H1 (cell line): ENCODE data around the gene NOC4L. TPM values are rescaled to one million over a fixed set of nuclear protein-coding genes. Genes with fewer than 3 reads are reported as not detected.

ENCODE experiments used
- CTCF ChIA-PET: fragments of 300-600 bp; sonication (Branson Sonifier 250); formaldehyde crosslinking; loops from one replicate; lab custom pipeline; 2021; ENCODE audit not compliant: partially characterized antibody; lab: Charles Lee
- POLR2A ChIA-PET: fragments of 300-600 bp; sonication (Branson Sonifier 250); formaldehyde crosslinking; loops from one replicate; lab custom pipeline; 2021; ENCODE audit warnings: inconsistent platforms; ENCODE audit not compliant: partially characterized antibody; lab: Charles Lee
- DNase-seq, 2 experiments: peaks; one replicate each; pipeline versions ENCODE4 v3.0.0 to v3.0.0-alpha.2; 2010 to 2022; ENCODE audit warnings: low spot score in 2 of 2, low read depth in 1 of 2, mixed read lengths in 1 of 2
- FAIRE-seq: peaks from 2 replicates; lab custom pipeline; 2011; peaks lifted over from hg19 to GRCh38; lab: Jason Lieb, UNC
- H2AFZ ChIP-seq: 2 replicates; pipeline ENCODE4 v1.8.1; 2012; ENCODE audit warnings: low read length, inconsistent platforms
- H2AK5ac ChIP-seq: 2 replicates; pipeline ENCODE4 v1.6.1; 2013; ENCODE audit warnings: low read depth, low read length
- H2BK120ac ChIP-seq: replicated peaks from 2 replicates; pipeline ENCODE3; 2013; ENCODE audit warnings: low read depth, low read length, inconsistent platforms
- H2BK12ac ChIP-seq: 2 replicates; pipeline ENCODE4 v1.6.1; 2013; ENCODE audit warnings: low read depth, low read length
- H2BK15ac ChIP-seq: 2 replicates; pipeline ENCODE4 v1.6.1; 2013; ENCODE audit warnings: low read length
- H2BK20ac ChIP-seq: 2 replicates; pipeline ENCODE4 v1.6.1; 2013; ENCODE audit warnings: low read length
- H2BK5ac ChIP-seq: 2 replicates; pipeline ENCODE4 v1.6.1; 2013; ENCODE audit warnings: low read depth, low read length
- H3K14ac ChIP-seq: 2 replicates; pipeline ENCODE4 v1.6.1; 2013; ENCODE audit warnings: inconsistent platforms; ENCODE audit not compliant: insufficient read length
- H3K18ac ChIP-seq: 2 replicates; pipeline ENCODE4 v1.6.1; 2013; ENCODE audit warnings: low read length; ENCODE audit errors: extremely low read depth
- H3K23ac ChIP-seq: 2 replicates; pipeline ENCODE4 v1.6.1; 2013; ENCODE audit warnings: inconsistent platforms; ENCODE audit not compliant: insufficient read length
- H3K23me2 ChIP-seq: 2 replicates; pipeline ENCODE4 v1.6.1; 2013; ENCODE audit warnings: low read depth, low read length
- H3K27ac ChIP-seq: 2 replicates; pipeline ENCODE4 v1.6.1; 2011; ENCODE audit warnings: low read depth, low read length, inconsistent platforms
- H3K27me3 ChIP-seq, 4 experiments: replicated peaks in 1 of 4; 1 replicate in 1 of 4; 2 replicates in 3 of 4; pipeline versions ENCODE4 v1.6.1 to v1.8.1; 2011 to 2013; ENCODE audit warnings: low read length in 3 of 4, mild to moderate bottlenecking in 3 of 4, inconsistent platforms in 2 of 4, mixed read lengths in 2 of 4, moderate library complexity in 1 of 4; ENCODE audit not compliant: control insufficient read depth in 3 of 4, insufficient read depth in 3 of 4; ENCODE audit errors: extremely low read depth in 1 of 4
- H3K36me3 ChIP-seq, 4 experiments: 2 replicates each; pipeline versions ENCODE4 v1.6.1 to v1.8.1; 2011 to 2013; ENCODE audit warnings: mild to moderate bottlenecking in 4 of 4, low read length in 3 of 4, moderate library complexity in 2 of 4, control low read depth in 1 of 4, inconsistent platforms in 1 of 4; ENCODE audit not compliant: insufficient read depth in 4 of 4, control insufficient read depth in 2 of 4
- H3K4ac ChIP-seq: replicated peaks from 2 replicates; pipeline ENCODE3; 2013; ENCODE audit warnings: low read length, low read depth, mixed read lengths, inconsistent platforms; ENCODE audit not compliant: insufficient read length
- H3K4me1 ChIP-seq, 4 experiments: replicated peaks in 1 of 4; 1 replicate in 1 of 4; 2 replicates in 3 of 4; pipeline versions ENCODE4 v1.6.1 to v1.8.1; 2011 to 2013; ENCODE audit warnings: low read length in 3 of 4, inconsistent platforms in 2 of 4, mixed read lengths in 1 of 4; ENCODE audit not compliant: insufficient read depth in 4 of 4, control insufficient read depth in 3 of 4
- H3K4me2 ChIP-seq, 2 experiments: 2 replicates each; pipeline versions ENCODE4 v1.6.1 to v1.8.1; 2011 to 2013; ENCODE audit warnings: low read depth in 2 of 2, low read length in 2 of 2, control low read depth in 1 of 2, inconsistent platforms in 1 of 2, mild to moderate bottlenecking in 1 of 2; ENCODE audit not compliant: insufficient read depth in 1 of 2
- H3K4me3 ChIP-seq, 4 experiments: fragments of 200-600, 300-600 bp in 1 of 4; sonication (generic), shearing (Covaris generic), sonication (Bioruptor Twin) in 1 of 4; 2 replicates each; pipeline versions ENCODE4 v1.5.1 to v1.8.1; 2011 to 2016; ENCODE audit warnings: low read length in 4 of 4, low read depth in 3 of 4, control low read depth in 2 of 4, inconsistent platforms in 2 of 4, mild to moderate bottlenecking in 2 of 4, mixed read lengths in 1 of 4, moderate library complexity in 1 of 4; ENCODE audit not compliant: insufficient read depth in 2 of 4; ENCODE audit errors: extremely low read depth in 1 of 4
- H3K56ac ChIP-seq: replicated peaks from 2 replicates; pipeline ENCODE3; 2013; ENCODE audit warnings: low read depth, mild to moderate bottlenecking, mixed read lengths, low read length, inconsistent platforms; ENCODE audit not compliant: insufficient read length
- H3K79me1 ChIP-seq: 2 replicates; pipeline ENCODE4 v1.6.1; 2013; ENCODE audit warnings: low read depth, low read length, control low read depth
- H3K79me2 ChIP-seq, 2 experiments: 2 replicates each; pipeline versions ENCODE4 v1.6.1 to v1.8.1; 2012 to 2013; ENCODE audit warnings: low read length in 2 of 2, mild to moderate bottlenecking in 2 of 2, inconsistent platforms in 1 of 2; ENCODE audit not compliant: insufficient read depth in 2 of 2, control insufficient read depth in 1 of 2
- H3K9ac ChIP-seq, 4 experiments: replicated peaks in 1 of 4; 1 replicate in 1 of 4; 2 replicates in 3 of 4; pipeline versions ENCODE4 v1.6.1 to v1.8.1; 2011 to 2013; ENCODE audit warnings: low read depth in 3 of 4, low read length in 3 of 4, control low read depth in 2 of 4, mild to moderate bottlenecking in 2 of 4, moderate library complexity in 2 of 4, inconsistent platforms in 1 of 4; ENCODE audit errors: extremely low read depth in 1 of 4
- H3K9me3 ChIP-seq, 2 experiments: 2 replicates each; pipeline versions ENCODE4 v1.6.1 to v1.8.1; 2012 to 2013; ENCODE audit warnings: mild to moderate bottlenecking in 2 of 2, moderate library complexity in 2 of 2, control low read depth in 1 of 2, inconsistent platforms in 1 of 2, low read depth in 1 of 2, low read length in 1 of 2, mixed read lengths in 1 of 2; ENCODE audit not compliant: insufficient read depth in 2 of 2
- H4K20me1 ChIP-seq, 2 experiments: replicated peaks in 1 of 2; 2 replicates each; pipeline versions ENCODE3 to v1.8.1; 2011 to 2013; ENCODE audit warnings: inconsistent platforms in 2 of 2, low read length in 2 of 2, mild to moderate bottlenecking in 1 of 2; ENCODE audit not compliant: insufficient read depth in 2 of 2, control insufficient read depth in 1 of 2
- H4K5ac ChIP-seq: 2 replicates; pipeline ENCODE4 v1.6.1; 2013; ENCODE audit warnings: low read length, low read depth, mixed read lengths, inconsistent platforms; ENCODE audit not compliant: insufficient read length
- H4K8ac ChIP-seq: 2 replicates; pipeline ENCODE4 v1.8.0; 2013; ENCODE audit warnings: mild to moderate bottlenecking, moderate library complexity, low read length, inconsistent platforms; ENCODE audit not compliant: insufficient read depth; ENCODE audit errors: extremely low read depth
- H4K91ac ChIP-seq: replicated peaks from 2 replicates; pipeline ENCODE3; 2013; ENCODE audit warnings: low read length, mixed read lengths, inconsistent platforms; ENCODE audit not compliant: insufficient read length
- CBX8 ChIP-seq: fragments of 300-800, 300-1000 bp; sonication (generic); IDR thresholded peaks from 2 replicates; pipeline ENCODE4 v1.7.1; 2016; ENCODE audit warnings: low read depth, low read length, borderline replicate concordance
- CHD1 ChIP-seq: IDR thresholded peaks from 2 replicates; pipeline ENCODE4 v1.6.1; 2012; ENCODE audit warnings: low read depth, low read length, improper control_type of control experiment
- CREB1 ChIP-seq: IDR thresholded peaks from 2 replicates; pipeline ENCODE4 v1.6.1; 2012; ENCODE audit warnings: inconsistent platforms
- HDAC6 ChIP-seq: IDR thresholded peaks from one replicate; pipeline ENCODE4 v1.7.1; 2012; ENCODE audit warnings: low read depth, mild to moderate bottlenecking, inconsistent platforms, low read length, moderate library complexity
- JUND ChIP-seq: IDR thresholded peaks from 2 replicates; pipeline ENCODE4 v1.6.1; 2011; ENCODE audit warnings: mild to moderate bottlenecking, improper control_type of control experiment, low read length
- KDM5A ChIP-seq: fragments of 200-600 bp; IDR thresholded peaks from 2 replicates; pipeline ENCODE4 v1.7.1; 2012; ENCODE audit warnings: mild to moderate bottlenecking, low read length, inconsistent platforms, mixed read lengths
- RBBP5 ChIP-seq: IDR thresholded peaks from 2 replicates; pipeline ENCODE4 v1.7.1; 2012; ENCODE audit warnings: low read depth, mild to moderate bottlenecking, inconsistent platforms, low read length, moderate library complexity, borderline replicate concordance
- SP4 ChIP-seq: IDR thresholded peaks from 2 replicates; pipeline ENCODE4 v1.6.1; 2012; ENCODE audit warnings: low read length, inconsistent platforms
- TBP ChIP-seq: IDR thresholded peaks from 2 replicates; pipeline ENCODE4 v1.6.1; 2011; ENCODE audit warnings: low read depth, low read length, improper control_type of control experiment
- ZNF274 ChIP-seq: IDR thresholded peaks from 2 replicates; pipeline ENCODE4 v1.7.0; 2012; ENCODE audit warnings: low read length, borderline replicate concordance; ENCODE audit errors: extremely low read depth
- WGBS, 2 experiments: shearing (Covaris generic) in 1 of 2; methylation state at CpG; one replicate each; pipeline versions ENCODE4 v1.1.6 to v1.1.7; 2013 to 2015; ENCODE audit warnings: low lambda C conversion rate in 2 of 2, mixed read lengths in 2 of 2, inconsistent platforms in 1 of 2, low coverage in 1 of 2, missing lambda C conversion rate in 1 of 2; ENCODE audit not compliant: insufficient replicate concordance in 2 of 2, insufficient coverage in 1 of 2, insufficient read length in 1 of 2; ENCODE audit errors: extremely low coverage in 1 of 2, missing lambda C conversion rate in 1 of 2; 5-methylcytosine and 5-hydroxymethylcytosine counted together
- polyA plus RNA-seq, 7 experiments: library from polyadenylated mRNA; depleted of rRNA in 3 of 7; stranded (reverse) in 5 of 7; unstranded in 2 of 7; fragments of >200 nt in 5 of 7; fragments of 200-250 nt in 2 of 7; gene quantifications; 1 replicate in 5 of 7; 2 replicates in 1 of 7; 4 replicates in 1 of 7; pipeline versions ENCODE4 v1.2.1 to v1.2.3, GENCODE V29; 2011 to 2013; ENCODE audit warnings: missing spikeins in 2 of 7, mixed read lengths in 2 of 7
- total RNA-seq: library from RNA; stranded (reverse); fragmentation: NEBNext Ultra II Directional; extraction: Animal tissue kit (Norgen Biotek cat#: 25700); gene quantifications from 2 replicates; pipeline ENCODE4 v1.2.1, GENCODE V29; 2021

NOC4L gene
- total and polyA plus RNA-seq, 2 of the 8 experiments (the other 6 are each of a cell fraction or from before 2014, with no cell fraction given) = 26.8 to 40.3 TPM

DNA sequence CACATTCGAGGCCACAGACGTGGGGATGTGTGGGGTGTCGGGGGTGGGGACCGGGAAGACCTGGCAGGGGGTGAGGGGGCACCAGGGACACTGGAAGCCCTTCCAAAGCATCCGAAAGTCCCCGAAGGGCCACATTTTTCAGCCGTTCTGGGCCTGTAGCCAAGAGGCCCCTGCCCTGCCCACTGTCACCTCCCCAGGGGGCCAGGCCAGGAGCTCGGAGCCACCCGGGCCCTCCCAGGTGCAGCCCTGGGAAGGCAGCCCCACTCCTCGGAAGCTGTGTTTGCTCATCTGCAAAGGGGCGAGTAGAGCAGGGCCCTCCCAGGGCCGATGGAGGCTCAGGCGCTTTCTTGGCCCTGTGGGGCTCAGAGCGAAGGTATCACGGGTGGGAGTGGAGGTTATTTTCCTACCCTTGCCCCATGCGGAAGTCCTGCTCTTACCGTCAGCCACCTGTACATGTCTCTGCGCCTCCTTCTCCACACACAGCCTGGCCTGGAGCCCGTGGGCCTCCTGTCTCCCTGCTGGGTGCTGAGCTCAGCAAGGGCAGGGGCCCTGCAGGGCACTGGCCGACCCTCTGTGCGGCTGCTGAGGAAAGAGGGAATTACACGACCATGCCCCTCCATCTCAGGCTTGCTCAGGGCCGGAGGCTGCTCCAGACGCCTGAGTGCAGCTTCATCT is 27.2 kb downstream of the NOC4L start:
- WGBS, 2 experiments = 88% methylated on average over 16 of the region's 24 CpGs; no CpG with 5 or more reads in 1 of the 2 experiments
- POLR2A ChIA-PET = no interaction called here
- H2BK20ac ChIP-seq = no peak overlapping the region

More for the DNA sequence above, 27.2 kb downstream of the NOC4L start:
- H3K23me2 ChIP-seq = peaks cover 7% of the 10 kb centered on the region; the same call in 1 of the 2 replicates
- H4K5ac ChIP-seq = no peak overlapping the region
- H3K4ac ChIP-seq = no peak overlapping the region
- no peaks in the 10 kb centered on the region for H3K79me1 ChIP-seq
- no peaks in the 10 kb centered on the region for H3K9me3 ChIP-seq
- H3K56ac ChIP-seq = peak overlapping the region; percentile 1
- H2BK15ac ChIP-seq = no peak overlapping the region
- H2BK120ac ChIP-seq = no peak overlapping the region
- no peak overlapping the region for H4K91ac ChIP-seq
- peaks cover 0 to 6% of the 10 kb centered on the region in 2 experiments for H4K20me1 ChIP-seq
- H3K27ac ChIP-seq = no peak overlapping the region
- H3K27me3 ChIP-seq = peaks cover 0 to 18% (median 14%) of the 10 kb centered on the region in 4 experiments; a peak in 5 of 7 replicates
- no peaks in the 10 kb centered on the region for H3K4me1 ChIP-seq
- H3K36me3 ChIP-seq = no peaks in the 10 kb centered on the region
- TF ChIP-seq CREB1 (no peak), JUND (no peak), CHD1 (no peak), HDAC6 (no peak), CBX8 (no peak), ZNF274 (no peak), KDM5A (no peak), SP4 (no peak), TBP (no peak), RBBP5 (no peak)
- TF ChIP-seq, all 59 proteins: peak for 0
- no peak overlapping the region for H2BK5ac ChIP-seq
- CTCF ChIA-PET = interaction anchor here (0.8 to 1.4 kb wide), 3 partner anchors 23 to 243 kb away, joined by 3 to 5 read pairs (median 4); no protein-coding TSS in a partner anchor
- no peak overlapping the region for H3K4me3 ChIP-seq
- FAIRE-seq (no peak), DNase-seq (no peak)
- no peak overlapping the region for H2AFZ ChIP-seq
- H4K8ac ChIP-seq = no peak overlapping the region; the same call in none of the 2 replicates
- no peak overlapping the region for H3K23ac ChIP-seq
- no peak overlapping the region for H3K18ac ChIP-seq
- H2AK5ac ChIP-seq = no peak overlapping the region
- no peak overlapping the region for H2BK12ac ChIP-seq
- no peak overlapping the region for H3K4me2 ChIP-seq
- no peak overlapping the region for H3K14ac ChIP-seq
- no peak overlapping the region for H3K9ac ChIP-seq
- H3K79me2 ChIP-seq = no peaks in the 10 kb centered on the region
